ENCODE data around the gene MLLT11. TPM values are rescaled to one million over a fixed set of nuclear protein-coding genes. Genes with fewer than 3 reads are reported as not detected.

MLLT11 gene
- total RNA-seq, 2 experiments from 2014 or later = 4.7 to 4.8 TPM

GRCh38 chr1:151098126-151098525, 37.9 kb downstream of the MLLT11 start:
- no peaks in the 10 kb centered on the region for H3K9me2 ChIP-seq (ENCODE audit: insufficient read depth, low read length)
- H3K27ac ChIP-seq (ENCODE audit: low read depth, low read length, poor library complexity, severe bottlenecking) = no peak overlapping the region
- H3K4me2 ChIP-seq (ENCODE audit: low read length) = no peak overlapping the region
- H3K4me1 ChIP-seq (ENCODE audit: insufficient read depth, low read length, poor library complexity, severe bottlenecking) = no peaks in the 10 kb centered on the region
- H3K4me3 ChIP-seq (ENCODE audit: low read depth, low read length, poor library complexity, severe bottlenecking) = no peak overlapping the region
- H4K20me1 ChIP-seq (ENCODE audit: insufficient read depth, low read length) = no peaks in the 10 kb centered on the region
- no peaks in the 10 kb centered on the region for H3K79me2 ChIP-seq (ENCODE audit: insufficient read depth, low read depth, low read length)
- intact Hi-C loops (cut with micrococcal nuclease; ENCODE audit: unreplicated experiment) = loop anchor here (5.0 kb wide), 1 partner anchor 244 kb away; no protein-coding TSS in a partner anchor
- BruUV-seq (replicated peaks) = no TSS peak
- DNase-seq (ENCODE audit: low spot score) = no peak
- no peaks in the 10 kb centered on the region for H3K36me3 ChIP-seq (ENCODE audit: insufficient read depth, low read length)
- TF ChIP-seq, protein P1, sequence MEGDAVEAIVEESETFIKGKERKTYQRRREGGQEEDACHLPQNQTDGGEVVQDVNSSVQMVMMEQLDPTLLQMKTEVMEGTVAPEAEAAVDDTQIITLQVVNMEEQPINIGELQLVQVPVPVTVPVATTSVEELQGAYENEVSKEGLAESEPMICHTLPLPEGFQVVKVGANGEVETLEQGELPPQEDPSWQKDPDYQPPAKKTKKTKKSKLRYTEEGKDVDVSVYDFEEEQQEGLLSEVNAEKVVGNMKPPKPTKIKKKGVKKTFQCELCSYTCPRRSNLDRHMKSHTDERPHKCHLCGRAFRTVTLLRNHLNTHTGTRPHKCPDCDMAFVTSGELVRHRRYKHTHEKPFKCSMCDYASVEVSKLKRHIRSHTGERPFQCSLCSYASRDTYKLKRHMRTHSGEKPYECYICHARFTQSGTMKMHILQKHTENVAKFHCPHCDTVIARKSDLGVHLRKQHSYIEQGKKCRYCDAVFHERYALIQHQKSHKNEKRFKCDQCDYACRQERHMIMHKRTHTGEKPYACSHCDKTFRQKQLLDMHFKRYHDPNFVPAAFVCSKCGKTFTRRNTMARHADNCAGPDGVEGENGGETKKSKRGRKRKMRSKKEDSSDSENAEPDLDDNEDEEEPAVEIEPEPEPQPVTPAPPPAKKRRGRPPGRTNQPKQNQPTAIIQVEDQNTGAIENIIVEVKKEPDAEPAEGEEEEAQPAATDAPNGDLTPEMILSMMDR (conservative IDR thresholded peaks at IDR 0.05; ENCODE audit: low read length) = no peak
- no peak for TF ChIP-seq EZH2phosphoT487 (IDR thresholded peaks at IDR 0.05; ENCODE audit: borderline replicate concordance, low read depth, low read length)
- no peak overlapping the region for H2AFZ ChIP-seq (ENCODE audit: low read length)
- ChIA-PET POLR2A (interaction anchor here (0.6 to 1.1 kb wide), 2 partner anchors 30 to 177 kb away, joined by 3 to 8 read pairs; no protein-coding TSS in a partner anchor), CTCF (ENCODE audit: unreplicated experiment) (interaction anchor here (1.6 kb wide), 1 partner anchor 59 kb away, joined by 7 read pairs; the partner anchor contains the start of gene TNFAIP8L2)
- no peaks in the 10 kb centered on the region for H3K9me3 ChIP-seq (ENCODE audit: low read length)

GRCh38 chr1:151104630-151105029, 44.4 kb downstream of the MLLT11 start:
- H3K4me3 ChIP-seq (ENCODE audit: low read depth, low read length, poor library complexity, severe bottlenecking) = no peak overlapping the region
- no peak overlapping the region for H2AFZ ChIP-seq (ENCODE audit: low read length)
- no peaks in the 10 kb centered on the region for H3K79me2 ChIP-seq (ENCODE audit: insufficient read depth, low read depth, low read length)
- TF ChIP-seq, protein P1 (conservative IDR thresholded peaks at IDR 0.05; ENCODE audit: low read length) = no peak
- TF ChIP-seq EZH2phosphoT487 (IDR thresholded peaks at IDR 0.05; ENCODE audit: borderline replicate concordance, low read depth, low read length) = no peak
- no peaks in the 10 kb centered on the region for H3K4me1 ChIP-seq (ENCODE audit: insufficient read depth, low read length, poor library complexity, severe bottlenecking)
- H3K27ac ChIP-seq (ENCODE audit: low read depth, low read length, poor library complexity, severe bottlenecking) = no peak overlapping the region
- POLR2A ChIA-PET = interaction anchor here (0.6 kb wide), 1 partner anchor 256 kb away, joined by 3 read pairs; no protein-coding TSS in a partner anchor
- CTCF ChIA-PET (ENCODE audit: unreplicated experiment) = no interaction called here
- H3K4me2 ChIP-seq (ENCODE audit: low read length) = no peak overlapping the region
- no peak for DNase-seq (ENCODE audit: low spot score)
- intact Hi-C loops (cut with micrococcal nuclease; ENCODE audit: unreplicated experiment) = no loop called here
- H4K20me1 ChIP-seq (ENCODE audit: insufficient read depth, low read length) = no peaks in the 10 kb centered on the region
- H3K9me3 ChIP-seq (ENCODE audit: low read length) = no peaks in the 10 kb centered on the region
- H3K9me2 ChIP-seq (ENCODE audit: insufficient read depth, low read length) = no peaks in the 10 kb centered on the region
- no TSS peak for BruUV-seq (replicated peaks)
- H3K36me3 ChIP-seq (ENCODE audit: insufficient read depth, low read length) = no peaks in the 10 kb centered on the region

DNA sequence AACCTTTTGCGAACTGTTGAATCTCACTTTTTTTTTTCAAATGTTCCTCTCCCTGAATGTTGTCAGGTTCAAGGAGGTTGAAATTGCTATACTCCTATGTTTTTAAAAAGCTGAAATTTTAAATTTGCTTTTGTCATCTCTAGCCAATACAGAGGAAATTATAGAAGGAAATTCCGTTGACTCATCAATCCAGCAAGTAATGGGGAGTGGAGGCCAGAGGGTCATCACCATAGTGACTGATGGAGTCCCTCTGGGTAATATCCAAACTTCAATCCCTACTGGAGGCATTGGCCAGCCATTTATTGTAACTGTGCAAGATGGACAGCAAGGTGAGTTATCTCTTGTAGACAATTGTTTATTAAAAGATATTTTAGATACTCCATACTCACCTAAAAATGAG, 46.7 kb downstream of the MLLT11 start:
- Histone ChIP-seq H3K4me2 (ENCODE audit: low read length) (no peak overlapping the region), H3K9me2 (ENCODE audit: insufficient read depth, low read length) (no peaks in the 10 kb centered on the region), H3K9me3 (ENCODE audit: low read length) (no peaks in the 10 kb centered on the region), H2AFZ (ENCODE audit: low read length) (no peak overlapping the region), H3K4me1 (ENCODE audit: insufficient read depth, low read length, poor library complexity, severe bottlenecking) (no peaks in the 10 kb centered on the region), H3K79me2 (ENCODE audit: insufficient read depth, low read depth, low read length) (no peaks in the 10 kb centered on the region), H4K20me1 (ENCODE audit: insufficient read depth, low read length) (no peaks in the 10 kb centered on the region), H3K4me3 (ENCODE audit: low read depth, low read length, poor library complexity, severe bottlenecking) (no peak overlapping the region), H3K36me3 (ENCODE audit: insufficient read depth, low read length) (peaks cover 5% of the 10 kb centered on the region; the same call in 1 of the 2 replicates), H3K27ac (ENCODE audit: low read depth, low read length, poor library complexity, severe bottlenecking) (no peak overlapping the region)
- POLR2A ChIA-PET = no interaction called here
- intact Hi-C loops (cut with micrococcal nuclease; ENCODE audit: unreplicated experiment) = no loop called here
- TF ChIP-seq EZH2phosphoT487 (IDR thresholded peaks at IDR 0.05; ENCODE audit: borderline replicate concordance, low read depth, low read length) = no peak
- TF ChIP-seq, protein P1 (conservative IDR thresholded peaks at IDR 0.05; ENCODE audit: low read length) = no peak
- CTCF ChIA-PET (ENCODE audit: unreplicated experiment) = no interaction called here
- BruUV-seq (replicated peaks) = no TSS peak
- DNase-seq (ENCODE audit: low spot score) = no peak

Data from OCI-LY7 (cell line).